CD4-positive, alpha-beta memory T cell (primary cell): Measurements from ENCODE around the gene OR51V1. TPM values are rescaled to one million over a fixed set of nuclear protein-coding genes. Genes with fewer than 3 reads are reported as not detected.
"Not testable (repeated sequence)": the region's sequence is repeated elsewhere in the genome, so short reads cannot be mapped to it uniquely, and the experiment has no call there.

Source experiments
- CTCF ChIA-PET: fragments of 350-600 bp; sonication (Branson Sonifier 250); formaldehyde crosslinking; loops from one replicate; lab custom pipeline; 2021; ENCODE audit warnings: inconsistent platforms; ENCODE audit not compliant: partially characterized antibody; lab: Charles Lee
- POLR2A ChIA-PET: fragments of 350-600 bp; sonication (Branson Sonifier 250); formaldehyde crosslinking; loops from one replicate; lab custom pipeline; 2021; ENCODE audit not compliant: partially characterized antibody; lab: Charles Lee
- DNase-seq, 5 donors: peaks; one replicate each; pipeline versions ENCODE4 v3.0.0 to v3.0.0-alpha.2; 2020 to 2022; ENCODE audit warnings: mixed read lengths in 1 of 5
- H3K27ac ChIP-seq: one replicate; pipeline ENCODE4 v1.7.0; 2013; ENCODE audit warnings: low read depth, low read length
- H3K27me3 ChIP-seq: 2 replicates; pipeline ENCODE4 v1.7.0; 2013; ENCODE audit warnings: mild to moderate bottlenecking, low read length, moderate library complexity; ENCODE audit not compliant: insufficient read depth
- H3K36me3 ChIP-seq: 2 replicates; pipeline ENCODE4 v1.7.0; 2013; ENCODE audit warnings: mild to moderate bottlenecking, low read length, moderate library complexity; ENCODE audit not compliant: insufficient read depth
- H3K4me1 ChIP-seq: 2 replicates; pipeline ENCODE4 v1.7.0; 2013; ENCODE audit warnings: mild to moderate bottlenecking, low read length, moderate library complexity; ENCODE audit not compliant: insufficient read depth
- H3K4me3 ChIP-seq, 2 donors: one replicate each; pipeline ENCODE4 v1.7.0; 2013; ENCODE audit warnings: low read length in 2 of 2, mild to moderate bottlenecking in 1 of 2
- H3K9me3 ChIP-seq, 2 donors: one replicate each; pipeline ENCODE4 v1.7.0; 2013; ENCODE audit warnings: low read length in 2 of 2, control low read depth in 1 of 2; ENCODE audit not compliant: control insufficient read depth in 1 of 2
- H3K27ac Mint-ChIP-seq, 7 donors: one replicate each; pipeline ENCODE4 v1.8.0; 2020 to 2021; ENCODE audit warnings: mixed read lengths in 7 of 7, mild to moderate bottlenecking in 6 of 7, inconsistent platforms in 3 of 7, moderate library complexity in 3 of 7
- H3K27me3 Mint-ChIP-seq, 2 donors: one replicate each; pipeline ENCODE4 v1.8.0; 2020 to 2021; ENCODE audit warnings: mixed read lengths in 2 of 2
- H3K36me3 Mint-ChIP-seq, 2 donors: one replicate each; pipeline ENCODE4 v1.8.0; 2020 to 2021; ENCODE audit warnings: mixed read lengths in 2 of 2, inconsistent platforms in 1 of 2, mild to moderate bottlenecking in 1 of 2
- H3K4me1 Mint-ChIP-seq, 4 donors: one replicate each; pipeline ENCODE4 v1.8.0; 2020 to 2021; ENCODE audit warnings: mixed read lengths in 4 of 4, mild to moderate bottlenecking in 1 of 4
- H3K4me3 Mint-ChIP-seq, 8 donors: one replicate each; pipeline ENCODE4 v1.8.0; 2020 to 2021; ENCODE audit warnings: mixed read lengths in 8 of 8, mild to moderate bottlenecking in 7 of 8, moderate library complexity in 6 of 8, inconsistent platforms in 3 of 8
- H3K9me3 Mint-ChIP-seq, 8 donors: one replicate each; pipeline ENCODE4 v1.8.0; 2020 to 2021; ENCODE audit warnings: mixed read lengths in 8 of 8, mild to moderate bottlenecking in 5 of 8, inconsistent platforms in 3 of 8, moderate library complexity in 1 of 8
- intact Hi-C: fragments of 100-400 bp; cut with micrococcal nuclease; formaldehyde crosslinking; loops from one replicate; pipeline ENCODE4 v1.15.1; 2023
- polyA plus RNA-seq, 2 donors: library from polyadenylated mRNA; unstranded; fragments of 300-500 nt; fragmentation: Illumina TruSeq; gene quantifications; one replicate each; pipeline ENCODE4 v1.2.3, GENCODE V29; 2021
- total RNA-seq, 2 experiments: library from RNA; stranded (reverse); gene quantifications; one replicate each; pipeline ENCODE4 v1.2.3, GENCODE V29; 2021

Gene OR51V1, protein sequence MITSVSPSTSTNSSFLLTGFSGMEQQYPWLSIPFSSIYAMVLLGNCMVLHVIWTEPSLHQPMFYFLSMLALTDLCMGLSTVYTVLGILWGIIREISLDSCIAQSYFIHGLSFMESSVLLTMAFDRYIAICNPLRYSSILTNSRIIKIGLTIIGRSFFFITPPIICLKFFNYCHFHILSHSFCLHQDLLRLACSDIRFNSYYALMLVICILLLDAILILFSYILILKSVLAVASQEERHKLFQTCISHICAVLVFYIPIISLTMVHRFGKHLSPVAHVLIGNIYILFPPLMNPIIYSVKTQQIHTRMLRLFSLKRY
- total RNA-seq (not detected), polyA plus RNA-seq (not detected)

DNA sequence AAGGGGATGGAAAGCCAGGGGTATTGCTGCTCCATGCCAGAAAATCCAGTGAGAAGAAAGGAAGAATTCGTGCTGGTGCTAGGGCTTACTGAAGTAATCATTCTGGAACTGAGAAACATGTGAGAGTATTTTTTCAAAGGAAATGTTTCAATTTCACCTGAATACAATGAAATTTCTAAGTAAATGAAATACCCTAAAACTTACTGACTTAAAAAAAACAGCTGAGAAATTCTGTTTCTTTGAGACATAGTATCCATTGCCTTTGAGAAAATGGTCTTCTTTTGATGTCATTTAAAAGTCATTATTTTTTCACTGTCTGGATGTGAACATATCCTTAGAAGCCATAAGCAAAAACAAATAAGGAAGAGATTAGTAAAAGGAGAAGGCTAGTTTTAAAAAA lies at the start of gene OR51V1:
OR51V1 (minus strand) TSS at position 101 of the 400 bp plus-strand sequence; CDS start at position 101, 0 bp downstream.
- CTCF ChIA-PET, result no interaction called here
- intact Hi-C loops, result no loop called here
- Mint-ChIP-seq H3K9me3 (no peaks in the 10 kb centered on the region), H3K27ac (no peak within 1 kb of the TSS), H3K4me1 (no peaks in the 10 kb centered on the region), H3K27me3 (no peaks in the 10 kb centered on the region), H3K36me3 (no peaks in the 10 kb centered on the region), H3K4me3 (no peak within 1 kb of the TSS)
- Histone ChIP-seq H3K9me3 (no peaks in the 10 kb centered on the region), H3K36me3 (no peaks in the 10 kb centered on the region), H3K4me3 (no peak within 1 kb of the TSS), H3K27me3 (no peaks in the 10 kb centered on the region), H3K27ac (no peak within 1 kb of the TSS), H3K4me1 (no peaks in the 10 kb centered on the region)
- DNase-seq, result no peak
- POLR2A ChIA-PET, result no interaction called here

DNA sequence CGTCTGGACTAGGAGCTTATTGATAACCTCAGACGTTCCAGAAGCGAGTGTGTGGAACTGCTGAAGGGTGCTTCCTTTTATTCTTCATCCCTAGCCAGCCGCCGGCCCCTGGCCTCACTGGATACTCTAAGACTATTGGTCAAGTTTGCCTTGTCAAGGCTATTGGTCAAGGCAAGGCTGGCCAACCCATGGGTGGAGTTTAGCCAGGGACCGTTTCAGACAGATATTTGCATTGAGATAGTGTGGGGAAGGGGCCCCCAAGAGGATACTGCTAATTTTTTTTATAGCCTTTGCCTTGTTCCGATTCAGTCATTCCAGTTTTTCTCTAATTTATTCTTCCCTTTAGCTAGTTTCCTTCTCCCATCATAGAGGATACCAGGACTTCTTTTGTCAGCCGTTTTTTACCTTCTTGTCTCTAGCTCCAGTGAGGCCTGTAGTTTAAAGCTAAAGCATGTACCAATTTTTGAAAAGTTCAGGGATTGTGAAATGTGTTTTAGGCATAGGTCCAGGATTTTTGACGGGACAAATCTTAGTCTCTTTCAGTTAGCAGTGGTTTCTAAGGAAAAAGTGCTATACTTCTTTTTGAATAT lies 49.4 kb upstream of the OR51V1 start, which contains the start of gene HBG1:
HBG1 (minus strand) TSS at position 51 of the 590 bp plus-strand sequence. CDS start 53 bp downstream, outside the sequence.
- intact Hi-C loops, result not testable (repeated sequence)

DNA sequence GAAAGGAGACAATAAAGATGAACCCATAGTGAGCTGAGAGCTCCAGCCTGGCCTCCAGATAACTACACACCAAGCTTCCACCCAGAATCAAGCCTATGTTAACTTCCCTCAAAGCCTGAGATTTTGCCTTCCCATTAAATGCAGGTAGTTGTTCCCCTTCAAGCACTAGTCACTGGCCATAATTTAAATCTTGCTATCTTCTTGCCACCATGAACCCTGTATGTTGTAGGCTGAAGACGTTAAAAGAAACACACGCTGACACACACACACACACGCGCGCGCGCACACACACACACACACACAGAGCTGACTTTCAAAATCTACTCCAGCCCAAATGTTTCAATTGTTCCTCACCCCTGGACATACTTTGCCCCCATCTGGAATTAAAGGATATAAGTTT lies 48.0 kb upstream of the OR51V1 start:
- intact Hi-C loops, H3K36me3 ChIP-seq, CTCF ChIA-PET, H3K9me3 Mint-ChIP-seq, H3K27ac ChIP-seq, H3K4me3 Mint-ChIP-seq, POLR2A ChIA-PET, H3K36me3 Mint-ChIP-seq, H3K27ac Mint-ChIP-seq, H3K4me1 ChIP-seq, H3K9me3 ChIP-seq, H3K4me1 Mint-ChIP-seq, DNase-seq, H3K27me3 Mint-ChIP-seq, H3K4me3 ChIP-seq, H3K27me3 ChIP-seq: not testable (repeated sequence)

More for the DNA sequence above, 49.4 kb upstream of the OR51V1 start, which contains the start of gene HBG1:
- H3K9me3 ChIP-seq, H3K4me1 ChIP-seq, H3K9me3 Mint-ChIP-seq, CTCF ChIA-PET, H3K27ac Mint-ChIP-seq, H3K36me3 ChIP-seq, H3K4me1 Mint-ChIP-seq, H3K4me3 ChIP-seq, H3K36me3 Mint-ChIP-seq, POLR2A ChIA-PET, H3K27me3 Mint-ChIP-seq, H3K27ac ChIP-seq, H3K27me3 ChIP-seq, DNase-seq, H3K4me3 Mint-ChIP-seq: not testable (repeated sequence)

DNA sequence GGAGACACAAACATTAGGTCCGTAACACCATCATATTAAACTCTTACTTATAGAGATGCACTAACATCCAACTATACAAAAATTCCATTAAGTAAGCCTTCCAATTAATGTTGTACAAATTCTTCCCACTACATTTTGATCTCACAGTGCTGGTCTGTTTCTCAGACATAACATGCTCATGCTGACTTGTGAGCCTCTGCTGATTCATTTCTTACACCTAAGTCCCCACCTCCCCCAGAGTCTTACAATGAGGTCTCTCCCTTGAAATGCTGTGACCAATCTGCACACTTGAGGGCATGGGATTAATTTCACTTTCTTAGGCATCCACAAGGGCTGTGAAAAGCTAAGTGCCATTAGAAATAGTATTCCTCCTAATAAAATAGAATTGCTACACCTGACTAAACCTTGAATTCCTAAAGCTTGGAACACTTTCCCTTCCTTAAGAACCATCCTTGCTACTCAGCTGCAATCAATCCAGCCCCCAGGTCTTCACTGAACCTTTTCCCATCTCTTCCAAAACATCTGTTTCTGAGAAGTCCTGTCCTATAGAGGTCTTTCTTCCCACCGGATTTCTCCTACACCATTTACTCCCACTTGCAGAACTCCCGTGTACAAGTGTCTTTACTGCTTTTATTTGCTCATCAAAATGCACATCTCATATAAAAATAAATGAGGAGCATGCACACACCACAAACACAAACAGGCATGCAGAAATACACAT lies 47.1 kb upstream of the OR51V1 start:
- no peaks in the 10 kb centered on the region for H3K36me3 ChIP-seq
- Mint-ChIP-seq H3K27me3 (peaks cover 0 to under 1% of the 10 kb centered on the region in 2 donors), H3K4me3 (no peak overlapping the region), H3K9me3 (peaks cover 0 to 2% (median 0%) of the 10 kb centered on the region in 8 donors), H3K4me1 (no peaks in the 10 kb centered on the region), H3K36me3 (no peaks in the 10 kb centered on the region), H3K27ac (no peak overlapping the region)
- H3K27me3 ChIP-seq, result no peaks in the 10 kb centered on the region
- H3K27ac ChIP-seq, result no peak overlapping the region
- CTCF ChIA-PET, result no interaction called here
- intact Hi-C loops, result no loop called here
- POLR2A ChIA-PET, result no interaction called here
- H3K4me3 ChIP-seq, result no peak overlapping the region
- DNase-seq, result no peak
- H3K9me3 ChIP-seq, result no peaks in the 10 kb centered on the region
- H3K4me1 ChIP-seq, result no peaks in the 10 kb centered on the region

DNA sequence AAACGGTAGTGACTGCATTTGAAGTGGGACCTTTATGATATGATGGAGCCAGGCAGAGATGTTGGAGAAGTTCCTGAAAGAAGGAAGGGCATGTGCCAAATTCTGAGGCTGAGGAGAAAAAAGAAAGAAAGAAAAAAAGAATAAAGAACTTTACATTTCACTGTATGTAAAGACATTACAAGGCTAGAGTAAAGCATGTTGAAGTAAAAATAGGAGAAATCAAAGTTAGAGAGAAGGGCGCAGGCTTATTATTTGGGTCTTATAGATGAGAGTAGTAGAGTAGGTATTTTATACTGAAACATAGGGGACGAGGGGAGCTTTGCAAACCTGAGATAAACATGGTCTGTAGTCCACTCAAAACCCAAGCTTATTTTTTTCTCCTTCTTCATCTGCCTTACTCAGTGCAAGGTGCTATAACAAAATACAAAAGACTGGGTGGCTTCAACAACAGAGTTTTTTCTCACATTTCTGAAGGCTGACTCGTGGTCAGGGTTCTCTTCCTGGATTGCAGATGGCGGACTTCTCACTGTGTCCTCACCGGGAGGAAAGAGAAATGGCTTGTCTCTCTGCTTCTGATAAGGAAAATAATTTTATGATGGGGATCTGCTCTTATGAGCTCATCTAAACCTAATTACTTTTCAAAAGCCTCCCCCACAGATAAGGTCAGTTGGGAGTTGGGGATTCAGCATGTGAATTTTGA lies 46.4 kb upstream of the OR51V1 start:
- intact Hi-C loops, result no loop called here
- H3K27me3 ChIP-seq, result no peaks in the 10 kb centered on the region
- Mint-ChIP-seq H3K27me3 (peaks cover 0 to 2% of the 10 kb centered on the region in 2 donors), H3K27ac (no peak overlapping the region), H3K4me3 (no peak overlapping the region), H3K4me1 (no peaks in the 10 kb centered on the region), H3K36me3 (no peaks in the 10 kb centered on the region), H3K9me3 (peaks cover 0 to 2% (median 0%) of the 10 kb centered on the region in 8 donors)
- no peak overlapping the region for H3K27ac ChIP-seq
- DNase-seq, result no peak
- H3K4me3 ChIP-seq, result no peak overlapping the region
- H3K9me3 ChIP-seq, result no peaks in the 10 kb centered on the region
- H3K4me1 ChIP-seq, result no peaks in the 10 kb centered on the region
- no peaks in the 10 kb centered on the region for H3K36me3 ChIP-seq
- CTCF ChIA-PET, result no interaction called here
- POLR2A ChIA-PET, result no interaction called here

DNA sequence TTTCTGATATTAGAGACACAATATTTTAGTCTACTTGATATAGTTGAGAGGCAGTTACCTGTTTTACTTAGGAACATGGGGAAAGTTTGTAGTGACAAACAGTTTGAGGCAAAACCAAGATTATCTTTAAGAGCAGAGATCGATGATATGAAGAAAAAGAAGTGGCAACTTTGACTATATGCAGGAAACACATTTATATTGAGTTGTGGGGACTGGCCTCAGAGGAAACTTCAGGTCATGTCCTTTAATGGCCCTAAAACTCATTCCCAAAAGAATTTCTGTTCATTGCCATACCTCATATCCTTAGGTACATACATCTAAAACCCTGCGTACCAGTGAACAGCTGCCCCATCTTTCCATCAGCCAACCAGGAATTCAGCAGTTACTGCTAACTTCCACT lies 44.7 kb upstream of the OR51V1 start:
- Mint-ChIP-seq H3K9me3 (peaks cover 0 to 2% (median 0%) of the 10 kb centered on the region in 8 donors), H3K27ac (no peak overlapping the region), H3K27me3 (peaks cover 0 to 2% of the 10 kb centered on the region in 2 donors), H3K4me3 (no peak overlapping the region), H3K4me1 (no peaks in the 10 kb centered on the region), H3K36me3 (no peaks in the 10 kb centered on the region)
- no peaks in the 10 kb centered on the region for H3K4me1 ChIP-seq
- no peak overlapping the region for H3K27ac ChIP-seq
- ChIA-PET POLR2A (no interaction called here), CTCF (no interaction called here)
- no peaks in the 10 kb centered on the region for H3K27me3 ChIP-seq
- no peak overlapping the region for H3K4me3 ChIP-seq
- H3K36me3 ChIP-seq, result no peaks in the 10 kb centered on the region
- DNase-seq, result no peak
- intact Hi-C loops, result no loop called here
- no peaks in the 10 kb centered on the region for H3K9me3 ChIP-seq

DNA sequence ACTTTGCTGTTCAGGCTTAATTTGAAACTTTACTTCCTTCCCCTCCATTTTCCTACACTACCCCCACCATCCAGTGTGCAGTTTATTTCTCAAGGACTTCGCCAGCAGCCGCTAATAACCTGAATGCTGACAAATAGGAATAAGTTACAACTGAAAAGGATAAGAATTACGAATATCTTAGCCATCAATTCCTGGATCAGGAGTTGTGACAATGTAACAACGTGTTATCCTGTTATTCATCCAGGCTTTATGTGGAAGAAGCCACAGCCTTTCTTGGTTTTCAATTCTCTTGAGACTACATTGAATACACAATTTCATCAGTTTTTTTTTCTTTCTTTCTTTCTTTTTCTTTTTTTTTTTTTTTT lies 43.3 kb upstream of the OR51V1 start:
- Histone ChIP-seq H3K27me3 (no peaks in the 10 kb centered on the region), H3K36me3 (no peaks in the 10 kb centered on the region), H3K4me1 (no peaks in the 10 kb centered on the region), H3K9me3 (no peaks in the 10 kb centered on the region), H3K4me3 (no peak overlapping the region), H3K27ac (no peak overlapping the region)
- Mint-ChIP-seq H3K4me1 (no peaks in the 10 kb centered on the region), H3K4me3 (no peak overlapping the region), H3K27ac (no peak overlapping the region), H3K27me3 (peaks cover 0 to 2% of the 10 kb centered on the region in 2 donors), H3K36me3 (no peaks in the 10 kb centered on the region), H3K9me3 (peaks cover 0 to 2% (median 0%) of the 10 kb centered on the region in 8 donors)
- POLR2A ChIA-PET, result no interaction called here
- intact Hi-C loops, result no loop called here
- DNase-seq, result no peak
- CTCF ChIA-PET, result no interaction called here
